Right lobe of liver (tissue), 4 donors: ENCODE data around the gene BUD31.

Experiments used
- CTCF ChIP-seq, 4 donors: fragments of 200-600 bp in 3 of 4; fragments of 450-650 bp in 1 of 4; IDR thresholded peaks; one replicate each; pipeline versions ENCODE4 v1.5.1 to v1.8.0; 2016 to 2022; ENCODE audit warnings: antibody characterized with exemption in 4 of 4, mild to moderate bottlenecking in 2 of 4
- POLR2A ChIP-seq: fragments of 450-650 bp; IDR thresholded peaks from one replicate; pipeline ENCODE4 v1.6.1; 2017; ENCODE audit warnings: antibody characterized with exemption, mild to moderate bottlenecking
- donor health status: DM: no; HTN: no; CAD: no.
- donor health status: DM: no; HTN: no; CAD: no.
- donor health status: DM: no; HTN: yes; CAD: no.

GRCh38 chr7:99448855-99449254 lies 40.1 kb downstream of the BUD31 start:
- TF ChIP-seq CTCF (IDR thresholded peaks at IDR 0.05) (no peak), POLR2A (no peak)
